HEK293 (cell line): ENCODE data around the gene CD59.

ENCODE experiments used
- BCL11B ChIP-seq: fragments of 450-650 bp; formaldehyde crosslinking; IDR thresholded peaks from 2 replicates; pipeline ENCODE4 v1.5.1; 2016; ENCODE audit warnings: low read depth, missing biosample characterization, missing genetic modification characterization
- CTCF ChIP-seq: fragments of 450-650 bp; formaldehyde crosslinking; IDR thresholded peaks from 2 replicates; pipeline ENCODE4 v1.5.1; 2016; ENCODE audit warnings: missing biosample characterization, missing genetic modification characterization
- GLI2 ChIP-seq: fragments of 450-650 bp; formaldehyde crosslinking; IDR thresholded peaks from 2 replicates; pipeline ENCODE4; 2017; ENCODE audit warnings: missing biosample characterization, missing genetic modification characterization, low read depth, borderline replicate concordance
- GLI4 ChIP-seq: fragments of 450-650 bp; formaldehyde crosslinking; IDR thresholded peaks from 2 replicates; pipeline ENCODE4 v1.5.1; 2016; ENCODE audit warnings: missing biosample characterization, missing genetic modification characterization
- GLIS2 ChIP-seq: fragments of 450-650 bp; formaldehyde crosslinking; IDR thresholded peaks from 2 replicates; pipeline ENCODE4 v1.5.1; 2016; ENCODE audit warnings: missing biosample characterization, missing genetic modification characterization
- HOXA7 ChIP-seq: sonication (generic); formaldehyde crosslinking; IDR thresholded peaks from 2 replicates; pipeline ENCODE4 v1.8.1; 2022; ENCODE audit warnings: missing genetic modification reagents, borderline replicate concordance
- HOXC10 ChIP-seq: sonication (generic); formaldehyde crosslinking; IDR thresholded peaks from 2 replicates; pipeline ENCODE4 v1.8.1; 2023; ENCODE audit warnings: mild to moderate bottlenecking, missing genetic modification reagents
- KLF16 ChIP-seq: fragments of 450-650 bp; formaldehyde crosslinking; IDR thresholded peaks from 2 replicates; pipeline ENCODE4 v1.5.1; 2017; ENCODE audit warnings: missing biosample characterization, missing genetic modification characterization
- PRDM2 ChIP-seq: fragments of 450-650 bp; formaldehyde crosslinking; IDR thresholded peaks from 2 replicates; pipeline ENCODE4 v1.5.1; 2016; ENCODE audit warnings: missing biosample characterization, missing genetic modification characterization, borderline replicate concordance
- SETDB1 ChIP-seq: IDR thresholded peaks from one replicate; pipeline ENCODE4 v1.6.1; 2017; ENCODE audit warnings: mild to moderate bottlenecking, low read length, moderate library complexity, mixed read lengths; ENCODE audit not compliant: insufficient read length
- YY1 ChIP-seq: fragments of 450-650 bp; formaldehyde crosslinking; IDR thresholded peaks from 2 replicates; pipeline ENCODE4 v1.5.1; 2018; ENCODE audit warnings: missing biosample characterization, missing genetic modification characterization
- ZBTB17 ChIP-seq: fragments of 450-650 bp; formaldehyde crosslinking; IDR thresholded peaks from 2 replicates; pipeline ENCODE4 v1.5.1; 2016; ENCODE audit warnings: missing biosample characterization, missing genetic modification characterization
- ZBTB48 ChIP-seq: fragments of 450-650 bp; formaldehyde crosslinking; IDR thresholded peaks from 2 replicates; pipeline ENCODE4 v1.5.1; 2016; ENCODE audit warnings: missing biosample characterization, missing genetic modification characterization
- ZFP69B ChIP-seq: fragments of 450-650 bp; formaldehyde crosslinking; IDR thresholded peaks from 2 replicates; pipeline ENCODE4 v1.5.1; 2016; ENCODE audit warnings: missing biosample characterization, missing genetic modification characterization
- ZNF138 ChIP-seq: fragments of 450-650 bp; formaldehyde crosslinking; IDR thresholded peaks from 2 replicates; pipeline ENCODE4 v1.5.1; 2016; ENCODE audit warnings: missing biosample characterization, missing genetic modification characterization, borderline replicate concordance
- ZNF155 ChIP-seq: fragments of 450-650 bp; formaldehyde crosslinking; IDR thresholded peaks from 2 replicates; pipeline ENCODE4 v1.5.1; 2016; ENCODE audit warnings: missing biosample characterization, missing genetic modification characterization
- ZNF18 ChIP-seq: fragments of 450-650 bp; formaldehyde crosslinking; IDR thresholded peaks from 2 replicates; pipeline ENCODE4 v1.5.1; 2016; ENCODE audit warnings: missing biosample characterization, missing genetic modification characterization
- ZNF223 ChIP-seq: fragments of 450-650 bp; formaldehyde crosslinking; IDR thresholded peaks from 2 replicates; pipeline ENCODE4 v1.5.1; 2016; ENCODE audit warnings: missing biosample characterization, missing genetic modification characterization
- ZNF311 ChIP-seq: fragments of 450-650 bp; formaldehyde crosslinking; IDR thresholded peaks from 2 replicates; pipeline ENCODE4 v1.5.1; 2017; ENCODE audit warnings: missing biosample characterization, missing genetic modification characterization, borderline replicate concordance
- ZNF521 ChIP-seq: fragments of 450-650 bp; formaldehyde crosslinking; IDR thresholded peaks from 2 replicates; pipeline ENCODE4 v1.5.1; 2017; ENCODE audit warnings: missing biosample characterization, mild to moderate bottlenecking, missing genetic modification characterization
- ZNF549 ChIP-seq: fragments of 450-650 bp; IDR thresholded peaks from 2 replicates; pipeline ENCODE4 v1.5.1; 2018; ENCODE audit warnings: missing biosample characterization, missing genetic modification characterization, mild to moderate bottlenecking, inconsistent platforms, moderate library complexity
- ZNF555 ChIP-seq: fragments of 450-650 bp; formaldehyde crosslinking; conservative IDR thresholded peaks from 2 replicates; pipeline ENCODE4 v1.5.1; 2017; ENCODE audit warnings: missing biosample characterization, mild to moderate bottlenecking, missing genetic modification characterization, inconsistent platforms
- ZNF596 ChIP-seq: fragments of 450-650 bp; IDR thresholded peaks from 2 replicates; pipeline ENCODE4 v1.5.0; 2018; ENCODE audit warnings: missing biosample characterization, mild to moderate bottlenecking, missing genetic modification characterization, moderate library complexity
- ZNF664 ChIP-seq: fragments of 450-650 bp; formaldehyde crosslinking; IDR thresholded peaks from 2 replicates; pipeline ENCODE4 v1.5.1; 2016; ENCODE audit warnings: missing biosample characterization, missing genetic modification characterization
- ZNF670 ChIP-seq: fragments of 450-650 bp; formaldehyde crosslinking; IDR thresholded peaks from 2 replicates; pipeline ENCODE4 v1.5.1; 2016; ENCODE audit warnings: missing biosample characterization, missing genetic modification characterization, low read depth
- ZNF677 ChIP-seq: fragments of 450-650 bp; IDR thresholded peaks from 2 replicates; pipeline ENCODE4 v1.5.0; 2018; ENCODE audit warnings: missing biosample characterization, mild to moderate bottlenecking, missing genetic modification characterization, moderate library complexity
- ZNF843 ChIP-seq: fragments of 450-650 bp; formaldehyde crosslinking; IDR thresholded peaks from 2 replicates; pipeline ENCODE4 v1.5.1; 2016; ENCODE audit warnings: missing biosample characterization, missing genetic modification characterization
- ZSCAN23 ChIP-seq: fragments of 450-650 bp; formaldehyde crosslinking; IDR thresholded peaks from 2 replicates; pipeline ENCODE4 v1.5.1; 2016; ENCODE audit warnings: missing biosample characterization, missing genetic modification characterization
- ZXDB ChIP-seq: fragments of 450-650 bp; formaldehyde crosslinking; IDR thresholded peaks from 2 replicates; pipeline ENCODE4 v1.5.1; 2016; ENCODE audit warnings: missing biosample characterization, missing genetic modification characterization
- TF ChIP-seq, protein P1 (sequence below): fragments of 450-650 bp; formaldehyde crosslinking; IDR thresholded peaks from 2 replicates; pipeline ENCODE4 v1.5.1; 2016; ENCODE audit warnings: missing biosample characterization, missing genetic modification characterization

CD59 gene

GRCh38 chr11:33778675-33779074, 42.5 kb upstream of the CD59 start (continued):
- peak; percentile 72 for TF ChIP-seq ZBTB17
- TF ChIP-seq HOXC10 = no peak
- TF ChIP-seq GLI2 = no peak
- TF ChIP-seq HOXA7 (CRISPR knock-in tag) = no peak
- no peak for TF ChIP-seq ZNF138
- TF ChIP-seq ZNF555 (tag by site-specific recombination) = no peak
- no peak for TF ChIP-seq ZNF670 (tag by site-specific recombination)
- TF ChIP-seq ZNF664 = no peak
- 0 out of 2 replicates have a peak, but pooled peaks have one; percentile 14 for TF ChIP-seq ZXDB (tag by site-specific recombination)
- TF ChIP-seq, protein P1, sequence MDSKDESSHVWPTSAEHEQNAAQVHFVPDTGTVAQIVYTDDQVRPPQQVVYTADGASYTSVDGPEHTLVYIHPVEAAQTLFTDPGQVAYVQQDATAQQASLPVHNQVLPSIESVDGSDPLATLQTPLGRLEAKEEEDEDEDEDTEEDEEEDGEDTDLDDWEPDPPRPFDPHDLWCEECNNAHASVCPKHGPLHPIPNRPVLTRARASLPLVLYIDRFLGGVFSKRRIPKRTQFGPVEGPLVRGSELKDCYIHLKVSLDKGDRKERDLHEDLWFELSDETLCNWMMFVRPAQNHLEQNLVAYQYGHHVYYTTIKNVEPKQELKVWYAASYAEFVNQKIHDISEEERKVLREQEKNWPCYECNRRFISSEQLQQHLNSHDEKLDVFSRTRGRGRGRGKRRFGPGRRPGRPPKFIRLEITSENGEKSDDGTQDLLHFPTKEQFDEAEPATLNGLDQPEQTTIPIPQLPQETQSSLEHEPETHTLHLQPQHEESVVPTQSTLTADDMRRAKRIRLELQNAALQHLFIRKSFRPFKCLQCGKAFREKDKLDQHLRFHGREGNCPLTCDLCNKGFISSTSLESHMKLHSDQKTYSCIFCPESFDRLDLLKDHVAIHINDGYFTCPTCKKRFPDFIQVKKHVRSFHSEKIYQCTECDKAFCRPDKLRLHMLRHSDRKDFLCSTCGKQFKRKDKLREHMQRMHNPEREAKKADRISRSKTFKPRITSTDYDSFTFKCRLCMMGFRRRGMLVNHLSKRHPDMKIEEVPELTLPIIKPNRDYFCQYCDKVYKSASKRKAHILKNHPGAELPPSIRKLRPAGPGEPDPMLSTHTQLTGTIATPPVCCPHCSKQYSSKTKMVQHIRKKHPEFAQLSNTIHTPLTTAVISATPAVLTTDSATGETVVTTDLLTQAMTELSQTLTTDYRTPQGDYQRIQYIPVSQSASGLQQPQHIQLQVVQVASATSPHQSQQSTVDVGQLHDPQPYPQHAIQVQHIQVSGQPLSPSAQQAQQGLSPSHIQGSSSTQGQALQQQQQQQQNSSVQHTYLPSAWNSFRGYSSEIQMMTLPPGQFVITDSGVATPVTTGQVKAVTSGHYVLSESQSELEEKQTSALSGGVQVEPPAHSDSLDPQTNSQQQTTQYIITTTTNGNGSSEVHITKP = peak; percentile 16; the same call in 1 of the 2 replicates
- TF ChIP-seq ZNF223 = no peak
- TF ChIP-seq ZNF596 = no peak
- peak; percentile 42; the same call in 1 of the 2 replicates for TF ChIP-seq ZBTB48
- no peak for TF ChIP-seq GLIS2 (tag by site-specific recombination)
- TF ChIP-seq ZNF549 = no peak
- TF ChIP-seq ZNF521 (tag by site-specific recombination) = no peak
- no peak for TF ChIP-seq ZNF677 (tag by site-specific recombination)
- no peak for TF ChIP-seq ZNF155 (tag by site-specific recombination)
- TF ChIP-seq BCL11B (tag by site-specific recombination) = no peak
- TF ChIP-seq PRDM2 = no peak
- TF ChIP-seq KLF16 (tag by site-specific recombination) = no peak
- no peak for TF ChIP-seq ZNF843 (tag by site-specific recombination)
- no peak for TF ChIP-seq CTCF (tag by site-specific recombination)
- TF ChIP-seq SETDB1 = no peak
- TF ChIP-seq ZSCAN23 (tag by site-specific recombination) = no peak
- no peak for TF ChIP-seq GLI4 (tag by site-specific recombination)
- TF ChIP-seq ZNF18 (tag by site-specific recombination) = no peak
- no peak for TF ChIP-seq YY1 (tag by site-specific recombination)
- TF ChIP-seq ZFP69B (tag by site-specific recombination) = no peak
- TF ChIP-seq ZNF311 (tag by site-specific recombination) = no peak
